ENCODE results near the gene WDR64. TPM values are rescaled to one million over a fixed set of nuclear protein-coding genes. Genes with fewer than 3 reads are reported as not detected.

The WDR64 gene
- total RNA-seq, 1 donor from 2014 or later, result 0.17 TPM

DNA sequence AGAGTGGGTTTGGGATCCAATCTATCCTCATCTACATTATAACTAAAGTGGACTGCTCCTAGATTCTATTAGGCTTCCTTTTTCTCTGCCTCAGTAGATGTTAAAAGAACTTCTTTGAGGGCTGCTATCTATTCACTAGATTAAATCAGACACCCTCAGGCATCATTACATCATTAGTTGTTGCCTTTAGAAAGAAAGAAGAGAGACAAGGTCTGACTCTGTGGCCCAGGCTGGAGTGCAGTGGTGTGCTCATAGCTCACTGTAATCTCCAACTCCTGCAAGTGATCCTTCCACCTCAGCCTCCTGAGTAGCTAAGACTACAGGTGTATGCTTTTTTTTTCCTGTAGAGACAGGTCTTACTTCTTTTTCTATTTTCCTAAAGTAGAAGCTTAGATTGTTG is 124.8 kb downstream of the WDR64 start:
- TF ChIP-seq, protein P1, sequence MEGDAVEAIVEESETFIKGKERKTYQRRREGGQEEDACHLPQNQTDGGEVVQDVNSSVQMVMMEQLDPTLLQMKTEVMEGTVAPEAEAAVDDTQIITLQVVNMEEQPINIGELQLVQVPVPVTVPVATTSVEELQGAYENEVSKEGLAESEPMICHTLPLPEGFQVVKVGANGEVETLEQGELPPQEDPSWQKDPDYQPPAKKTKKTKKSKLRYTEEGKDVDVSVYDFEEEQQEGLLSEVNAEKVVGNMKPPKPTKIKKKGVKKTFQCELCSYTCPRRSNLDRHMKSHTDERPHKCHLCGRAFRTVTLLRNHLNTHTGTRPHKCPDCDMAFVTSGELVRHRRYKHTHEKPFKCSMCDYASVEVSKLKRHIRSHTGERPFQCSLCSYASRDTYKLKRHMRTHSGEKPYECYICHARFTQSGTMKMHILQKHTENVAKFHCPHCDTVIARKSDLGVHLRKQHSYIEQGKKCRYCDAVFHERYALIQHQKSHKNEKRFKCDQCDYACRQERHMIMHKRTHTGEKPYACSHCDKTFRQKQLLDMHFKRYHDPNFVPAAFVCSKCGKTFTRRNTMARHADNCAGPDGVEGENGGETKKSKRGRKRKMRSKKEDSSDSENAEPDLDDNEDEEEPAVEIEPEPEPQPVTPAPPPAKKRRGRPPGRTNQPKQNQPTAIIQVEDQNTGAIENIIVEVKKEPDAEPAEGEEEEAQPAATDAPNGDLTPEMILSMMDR (IDR thresholded peaks at IDR 0.05), result no peak
- H3K36me3 Mint-ChIP-seq (ENCODE audit: low read depth), result no peaks in the 10 kb centered on the region

DNA sequence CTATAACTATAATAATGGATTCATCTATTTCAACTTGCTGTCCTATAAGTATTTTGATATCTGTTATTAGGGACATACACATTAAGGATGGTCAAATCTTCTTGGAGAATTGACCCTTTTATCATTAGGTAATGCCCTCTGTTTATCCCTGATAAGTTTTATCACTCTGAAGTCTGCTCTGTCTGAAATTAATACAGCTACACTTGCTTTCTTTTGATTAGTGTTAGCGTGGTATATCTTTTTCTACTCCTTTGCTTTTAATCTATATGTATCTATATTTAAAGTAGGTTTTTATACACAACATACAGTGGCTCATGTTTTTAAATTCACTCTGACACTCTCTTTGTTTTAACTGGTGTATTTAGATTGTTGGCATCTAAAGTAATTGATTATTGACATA is 126.0 kb downstream of the WDR64 start:
- no peaks in the 10 kb centered on the region for H3K36me3 Mint-ChIP-seq (ENCODE audit: low read depth)
- TF ChIP-seq, protein P1 (IDR thresholded peaks at IDR 0.05), result no peak
- no peak for DNase-seq (ENCODE audit: low spot score)

More for the DNA sequence above, 124.8 kb downstream of the WDR64 start:
- no peaks in the 10 kb centered on the region for H3K27me3 Mint-ChIP-seq (ENCODE audit: low read depth)
- no peak overlapping the region for H3K4me3 Mint-ChIP-seq (ENCODE audit: unreplicated experiment)
- no peak overlapping the region for H3K27ac Mint-ChIP-seq (ENCODE audit: unreplicated experiment)
- DNase-seq (ENCODE audit: low spot score), result no peak
- H3K4me1 Mint-ChIP-seq (ENCODE audit: low read depth), result peaks cover 19% of the 10 kb centered on the region
- no peaks in the 10 kb centered on the region for H3K9me3 Mint-ChIP-seq (ENCODE audit: low read depth)

DNA sequence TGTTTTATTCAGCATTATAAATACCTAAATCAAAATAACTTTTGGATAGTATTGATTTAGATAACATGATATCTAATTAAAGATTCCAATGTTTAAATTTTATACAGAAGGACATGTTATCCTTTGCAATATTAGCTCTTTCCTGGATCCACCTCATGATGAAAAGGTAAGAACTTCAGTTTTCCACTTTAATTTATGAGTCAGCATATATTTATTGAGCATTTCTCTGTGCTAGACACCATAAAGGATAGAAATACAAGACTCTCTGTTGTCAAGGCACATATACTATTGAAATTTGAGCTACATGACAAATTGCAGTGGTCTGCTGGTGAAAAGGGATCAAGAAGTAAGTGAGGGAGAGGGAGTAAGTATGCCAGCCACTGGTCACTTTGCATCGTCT is 127.8 kb downstream of the WDR64 start:
- H3K4me1 Mint-ChIP-seq (ENCODE audit: low read depth), result peaks cover 15% of the 10 kb centered on the region
- TF ChIP-seq, protein P1 (IDR thresholded peaks at IDR 0.05), result no peak
- H3K4me3 Mint-ChIP-seq (ENCODE audit: unreplicated experiment), result no peak overlapping the region
- H3K9me3 Mint-ChIP-seq (ENCODE audit: low read depth), result no peaks in the 10 kb centered on the region
- H3K36me3 Mint-ChIP-seq (ENCODE audit: low read depth), result no peaks in the 10 kb centered on the region
- DNase-seq (ENCODE audit: low spot score), result no peak
- H3K27me3 Mint-ChIP-seq (ENCODE audit: low read depth), result no peaks in the 10 kb centered on the region
- no peak overlapping the region for H3K27ac Mint-ChIP-seq (ENCODE audit: unreplicated experiment)

More for the DNA sequence above, 126.0 kb downstream of the WDR64 start:
- H3K4me1 Mint-ChIP-seq (ENCODE audit: low read depth), result peaks cover 27% of the 10 kb centered on the region
- no peak overlapping the region for H3K27ac Mint-ChIP-seq (ENCODE audit: unreplicated experiment)
- no peaks in the 10 kb centered on the region for H3K27me3 Mint-ChIP-seq (ENCODE audit: low read depth)
- no peak overlapping the region for H3K4me3 Mint-ChIP-seq (ENCODE audit: unreplicated experiment)
- no peaks in the 10 kb centered on the region for H3K9me3 Mint-ChIP-seq (ENCODE audit: low read depth)

DNA sequence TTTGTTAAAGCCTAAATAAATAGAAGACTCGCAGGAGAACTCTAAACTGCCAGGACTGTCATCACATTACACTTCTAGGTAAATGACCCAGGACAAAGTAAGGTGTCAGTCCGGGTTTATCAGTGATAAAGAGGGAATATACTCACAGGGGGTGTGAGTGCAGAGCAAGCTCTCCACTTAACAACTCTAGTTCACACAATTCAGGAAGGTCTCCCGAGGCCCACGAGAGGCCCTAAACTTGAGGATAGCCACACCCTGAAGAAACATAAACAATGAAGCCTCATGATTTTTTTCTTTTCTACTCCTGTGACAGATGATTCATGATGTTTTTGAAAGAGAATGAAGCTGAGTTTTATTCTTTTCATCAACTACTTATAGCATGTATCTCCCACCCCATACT is 130.3 kb downstream of the WDR64 start:
- Mint-ChIP-seq H3K27me3 (ENCODE audit: low read depth) (no peaks in the 10 kb centered on the region), H3K4me1 (ENCODE audit: low read depth) (peaks cover 7% of the 10 kb centered on the region), H3K4me3 (ENCODE audit: unreplicated experiment) (no peak overlapping the region), H3K36me3 (ENCODE audit: low read depth) (no peaks in the 10 kb centered on the region), H3K27ac (ENCODE audit: unreplicated experiment) (no peak overlapping the region), H3K9me3 (ENCODE audit: low read depth) (no peaks in the 10 kb centered on the region)
- TF ChIP-seq, protein P1 (IDR thresholded peaks at IDR 0.05), result no peak
- no peak for DNase-seq (ENCODE audit: low spot score)

DNA sequence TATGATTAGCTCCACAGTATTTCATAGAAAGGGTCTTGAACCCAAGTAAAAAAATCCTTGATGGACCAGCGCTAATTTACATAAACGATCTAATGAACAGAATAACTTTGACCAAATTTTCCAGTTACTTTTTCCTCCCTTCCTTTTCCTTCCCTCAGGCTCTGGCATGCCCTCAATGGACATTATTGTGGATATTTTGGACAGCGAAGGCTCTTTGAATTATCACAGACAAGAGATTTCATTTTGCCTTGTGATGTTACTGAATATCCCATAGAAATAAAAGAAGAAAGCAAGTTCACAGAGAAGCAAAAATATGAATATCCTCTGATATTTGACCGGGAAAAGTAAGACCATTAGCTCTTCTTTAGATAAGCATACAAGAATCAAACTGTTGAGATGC is 135.6 kb downstream of the WDR64 start:
- Mint-ChIP-seq H3K27ac (ENCODE audit: unreplicated experiment) (no peak overlapping the region), H3K9me3 (ENCODE audit: low read depth) (no peaks in the 10 kb centered on the region), H3K4me1 (ENCODE audit: low read depth) (peaks cover 2% of the 10 kb centered on the region), H3K27me3 (ENCODE audit: low read depth) (peaks cover 3% of the 10 kb centered on the region), H3K36me3 (ENCODE audit: low read depth) (no peaks in the 10 kb centered on the region), H3K4me3 (ENCODE audit: unreplicated experiment) (no peak overlapping the region)
- no peak for DNase-seq (ENCODE audit: low spot score)
- TF ChIP-seq, protein P1 (IDR thresholded peaks at IDR 0.05), result no peak
